NOMO-1 treated with dmso at 0.1 percent for 144 hours (cell line): ENCODE results near the gene KITLG.
"Not testable (repeated sequence)": the region's sequence is repeated elsewhere in the genome, so short reads cannot be mapped to it uniquely, and the experiment has no call there.

Source experiments
- DNase-seq: peaks from one replicate; lab custom pipeline; 2025; ENCODE audit not compliant: unreplicated experiment; lab: John Stamatoyannopoulos, UW

Gene KITLG

DNA sequence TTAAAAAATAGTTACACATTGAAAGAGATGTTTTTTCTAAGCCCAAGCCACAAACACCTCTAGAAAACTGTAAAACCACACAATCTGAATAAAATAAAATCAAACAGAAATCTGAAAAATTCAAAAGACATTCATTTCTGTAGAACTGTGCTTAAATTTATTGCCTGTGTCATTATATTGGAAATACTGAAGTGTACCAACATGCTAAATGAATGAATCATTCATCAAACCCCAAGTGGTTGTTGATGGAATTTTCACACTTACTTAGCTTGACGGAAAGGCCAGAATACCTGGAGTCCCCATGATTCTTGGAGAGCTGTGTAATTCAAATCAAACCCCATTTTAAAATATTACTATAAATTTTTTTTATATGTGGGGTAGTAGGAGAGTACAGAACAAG, 2.7 kb downstream of the KITLG start:
- DNase-seq, result no peak

DNA sequence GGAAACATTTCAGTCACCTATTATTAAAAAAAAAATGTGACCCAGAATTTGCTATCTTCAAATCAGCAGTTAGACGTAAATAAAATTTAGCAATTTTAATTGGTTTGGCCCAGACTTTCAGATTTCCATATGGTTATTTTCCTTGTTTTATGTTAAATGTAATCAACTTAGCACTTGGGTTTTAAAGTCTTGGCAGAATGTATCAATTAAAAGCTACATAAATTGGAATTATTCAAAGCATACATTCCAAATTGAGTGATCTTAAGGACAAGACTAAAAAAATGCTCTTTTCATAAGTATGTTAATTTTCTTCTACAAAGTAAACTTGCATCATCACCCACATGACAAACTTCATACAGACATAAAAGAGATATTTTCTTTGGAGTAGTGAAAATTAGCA, 3.4 kb downstream of the KITLG start:
- no peak for DNase-seq

GRCh38 chr12:88575361-88575970, 4.8 kb downstream of the KITLG start:
- DNase-seq, result no peak

GRCh38 chr12:88574278-88574677, 6.0 kb downstream of the KITLG start:
- DNase-seq, result no peak

- no peak for DNase-seq
Observed at GRCh38 chr12:88573583-88573982, 6.7 kb downstream of the KITLG start.

DNA sequence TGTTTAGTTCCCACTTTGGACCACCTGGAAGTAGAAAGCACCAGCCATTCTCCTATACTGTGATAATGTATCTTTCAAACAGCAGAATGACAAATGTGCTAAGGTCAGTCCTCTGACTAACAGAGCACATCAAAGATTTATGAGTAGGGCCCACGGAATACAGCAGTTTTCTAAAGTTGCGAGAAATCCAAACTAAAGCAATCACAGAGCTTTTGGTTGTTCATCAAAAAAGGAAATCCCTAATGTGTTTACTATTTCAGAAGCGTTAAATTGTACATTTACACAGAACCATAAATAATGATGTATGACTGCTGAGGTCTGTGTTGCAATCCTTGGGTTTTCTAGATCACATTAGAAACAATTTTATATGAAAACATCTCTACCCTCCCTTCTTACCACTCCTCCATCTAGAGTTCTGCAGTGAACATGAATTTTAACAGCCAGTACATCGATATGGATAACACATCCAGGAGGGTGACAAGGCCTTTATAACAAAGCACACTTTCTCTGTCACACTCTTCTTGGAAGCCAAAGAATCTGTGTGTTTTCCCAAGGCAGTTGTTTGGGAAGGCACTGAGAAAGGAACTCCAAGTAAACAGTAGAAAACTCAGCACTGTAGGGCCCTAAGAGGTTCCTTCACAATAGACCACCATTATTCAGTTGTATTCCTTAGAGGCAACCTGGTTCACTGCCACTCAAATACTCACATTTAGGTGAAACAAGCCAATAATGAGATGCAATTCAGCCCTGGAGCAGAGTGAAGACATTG, 7.3 kb downstream of the KITLG start:
- no peak for DNase-seq

- DNase-seq, result no peak
Observed at GRCh38 chr12:88571543-88571942, 8.7 kb downstream of the KITLG start.

DNA sequence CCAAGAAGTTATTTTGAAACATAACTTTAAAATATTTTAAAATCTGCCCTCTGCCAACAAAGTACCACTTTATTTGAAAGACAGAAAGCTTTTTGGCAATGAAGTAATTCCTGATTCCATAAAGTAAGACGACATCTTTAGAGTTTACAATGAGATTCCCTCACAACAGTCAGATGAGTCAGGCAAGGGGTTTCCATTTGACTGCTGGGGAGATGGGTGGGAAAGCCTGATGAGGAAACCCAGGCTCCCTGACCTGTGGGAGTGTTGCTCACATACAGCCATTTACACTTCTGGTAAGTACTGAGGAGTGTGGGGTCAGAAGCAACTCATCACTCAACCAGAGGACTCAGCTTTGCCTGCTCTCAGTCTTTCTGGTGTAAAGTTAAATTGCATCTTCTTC, 10.2 kb downstream of the KITLG start:
- no peak for DNase-seq

DNA sequence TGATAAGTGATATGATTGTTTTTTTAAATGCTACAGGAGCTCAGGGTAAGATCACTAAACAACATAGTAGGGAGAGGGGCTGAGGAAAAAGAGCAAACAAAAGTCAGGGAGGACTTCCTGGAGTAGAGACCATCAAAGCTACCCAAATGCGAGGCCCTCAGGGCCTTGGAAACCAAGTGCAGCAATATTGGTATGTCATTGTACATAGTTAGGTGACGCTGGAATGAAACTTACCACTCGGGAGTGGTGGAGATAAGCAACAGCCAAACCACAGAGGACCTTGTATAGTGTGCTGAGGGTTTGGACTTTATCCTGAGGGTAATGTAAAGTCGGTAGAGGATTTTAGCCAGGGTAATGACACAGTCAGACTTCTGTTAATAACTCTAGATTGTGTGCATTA, 13.8 kb downstream of the KITLG start:
- DNase-seq, result no peak

- DNase-seq, result no peak
Observed at GRCh38 chr12:88562846-88563582, 17.3 kb downstream of the KITLG start.

GRCh38 chr12:88562151-88562550, 18.1 kb downstream of the KITLG start:
- no peak for DNase-seq

- no peak for DNase-seq
Observed at GRCh38 chr12:88559772-88560171, 20.5 kb downstream of the KITLG start.

- DNase-seq, result no peak
Observed at GRCh38 chr12:88559199-88559598, 21.1 kb downstream of the KITLG start.

DNA sequence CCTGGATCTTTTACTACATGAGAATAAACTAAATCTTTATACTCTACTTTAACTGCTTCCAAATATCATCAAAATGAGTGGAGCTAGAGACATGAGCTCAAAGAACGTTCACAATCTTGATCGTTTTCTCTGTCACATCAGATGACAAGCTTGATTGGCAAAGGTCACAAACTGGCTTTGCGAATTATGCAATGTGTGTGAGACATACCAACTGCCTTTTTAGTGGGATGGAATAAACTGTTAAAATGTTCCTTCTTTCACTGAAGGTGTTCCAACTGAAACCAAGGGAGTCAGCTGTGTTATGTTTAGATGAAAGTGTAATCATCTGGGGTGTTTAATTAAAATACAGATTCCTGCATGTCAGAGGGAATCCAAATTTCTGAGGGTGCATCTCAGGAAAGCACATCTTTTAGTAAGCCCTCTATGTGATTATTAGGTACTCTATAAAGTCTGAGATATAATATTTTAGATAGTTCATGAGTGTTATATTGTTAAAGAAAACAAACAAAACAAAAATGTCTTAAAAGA, 21.9 kb downstream of the KITLG start:
- no peak for DNase-seq

GRCh38 chr12:88556213-88556774, 24.0 kb downstream of the KITLG start:
- DNase-seq, result peak; percentile 63

DNA sequence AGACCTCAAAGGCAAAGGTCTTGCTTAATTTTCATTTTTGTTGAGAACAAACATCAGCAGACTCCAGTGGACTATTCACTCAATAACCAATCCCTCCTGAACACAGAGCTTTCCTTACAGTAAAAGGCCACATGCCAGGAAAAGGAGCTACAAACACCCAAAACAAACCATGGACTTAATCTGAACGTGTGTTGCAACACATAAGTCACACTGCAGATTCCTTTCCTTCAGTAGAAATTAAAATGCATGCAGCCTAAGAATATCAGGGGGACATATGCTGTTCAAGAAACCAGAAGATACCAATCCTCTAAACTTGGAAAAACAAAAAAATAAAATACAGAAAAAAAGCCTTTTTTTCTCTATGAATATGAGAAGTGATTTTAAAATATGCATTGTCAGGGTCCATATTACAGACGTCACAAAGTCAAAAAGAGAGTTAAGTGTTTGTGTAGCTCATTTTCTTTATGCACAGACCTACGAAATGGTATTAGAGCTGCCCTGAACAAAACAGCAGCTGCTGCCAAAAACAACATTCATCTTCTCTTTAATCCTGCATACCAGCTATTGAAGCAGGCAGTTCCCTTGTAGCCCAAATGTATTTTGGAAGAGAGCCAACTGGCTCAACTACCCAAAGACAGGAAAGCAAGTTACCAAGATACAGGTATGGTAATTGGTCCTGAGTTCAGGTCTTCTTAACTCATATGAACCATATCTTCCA, 26.2 kb downstream of the KITLG start:
- no peak for DNase-seq

- no peak for DNase-seq
Observed at GRCh38 chr12:88552610-88553079, 27.6 kb downstream of the KITLG start.

GRCh38 chr12:88549929-88550328, 30.3 kb downstream of the KITLG start:
- no peak for DNase-seq

- DNase-seq, result not testable (repeated sequence)
Observed at GRCh38 chr12:88547949-88548348, 32.3 kb downstream of the KITLG start.

DNA sequence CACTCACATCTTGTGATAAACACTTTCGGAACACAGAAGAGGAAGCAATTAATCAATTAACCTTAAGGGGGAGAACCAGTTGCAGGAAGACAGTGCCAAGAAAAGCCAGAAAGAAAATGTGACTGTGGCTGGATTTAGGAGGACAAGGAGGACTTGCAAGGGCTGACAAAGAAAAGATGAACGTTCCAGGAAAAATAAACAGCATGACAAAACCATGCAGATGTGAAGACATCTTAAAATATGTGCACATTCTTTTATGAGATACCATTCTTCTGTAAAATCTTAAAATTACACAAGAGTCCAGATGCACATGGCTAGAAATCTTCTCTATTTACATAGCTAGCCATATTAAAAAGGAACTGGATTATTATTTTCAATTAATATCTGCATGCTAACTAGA, 33.4 kb downstream of the KITLG start:
- no peak for DNase-seq

DNA sequence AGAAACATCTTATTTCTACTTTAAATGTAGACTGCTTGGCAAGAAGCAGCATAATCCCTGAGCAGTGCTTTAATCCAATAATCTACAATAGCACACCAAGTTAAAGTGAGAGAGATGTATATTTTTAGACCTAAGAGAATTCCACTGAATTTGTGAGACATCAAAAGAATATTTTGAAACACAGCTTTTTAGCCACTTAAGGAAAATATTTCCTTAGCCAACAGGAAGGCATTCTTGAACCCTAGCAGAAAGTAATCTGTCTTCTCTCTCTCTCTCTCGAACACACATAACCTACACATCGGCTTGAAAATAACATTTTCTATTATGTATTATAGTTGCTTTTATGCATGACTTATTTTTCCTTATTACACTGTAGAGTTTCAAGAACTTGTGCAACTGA, 34.0 kb downstream of the KITLG start:
- no peak for DNase-seq
